ENCODE results near the gene HTR3D. TPM values are rescaled to one million over a fixed set of nuclear protein-coding genes. Genes with fewer than 3 reads are reported as not detected.

HTR3D gene
- total and polyA plus RNA-seq, 2 of the 13 experiments (the other 11 are each of a cell fraction or from before 2014, with no cell fraction given): not detected

DNA sequence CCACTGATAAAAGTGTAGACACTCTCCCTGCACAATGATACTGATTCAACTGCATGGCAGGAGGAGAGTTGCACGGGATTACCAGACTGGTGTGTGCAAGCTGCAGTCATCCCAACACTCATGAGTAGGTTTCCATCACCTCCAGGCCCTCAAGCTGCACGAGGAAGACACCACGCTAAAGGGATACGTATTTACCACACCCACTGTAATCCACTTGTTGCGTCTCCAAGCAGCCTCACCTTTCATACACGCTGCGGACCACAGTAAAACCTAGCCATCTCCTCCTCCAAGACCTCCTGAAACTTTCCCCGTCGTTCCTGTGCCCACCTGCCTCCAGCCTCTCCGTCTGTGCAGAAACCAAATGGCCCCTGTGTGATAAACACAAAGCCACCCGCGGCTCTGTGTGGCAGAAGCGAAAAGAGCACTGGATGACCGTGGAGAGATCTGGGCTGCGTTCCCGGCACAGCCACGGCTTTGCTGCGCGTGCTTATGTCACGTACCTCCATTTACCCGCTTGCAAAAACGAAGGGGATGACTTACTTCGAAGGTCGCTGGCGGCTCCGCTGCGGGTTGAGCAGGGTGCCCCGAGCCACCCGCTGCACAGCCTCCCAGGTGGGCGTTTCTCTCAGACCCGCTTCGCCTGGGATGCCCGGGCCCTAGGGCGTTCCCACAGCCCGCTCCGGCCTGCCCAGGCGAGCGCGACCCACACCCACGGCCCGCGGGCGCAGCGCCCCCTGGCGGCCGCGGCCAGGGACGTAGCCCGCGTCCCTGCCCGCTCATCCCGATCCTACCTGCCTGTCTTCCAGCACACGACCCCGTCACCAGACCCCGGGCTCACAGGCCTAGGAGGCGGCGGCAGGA, 14.5 kb upstream of the HTR3D start (continued):
- peak; percentile 1 for TF ChIP-seq ZNF407 (CRISPR knock-in tag; IDR thresholded peaks at IDR 0.05; ENCODE audit: not compliant biosample characterization)
- peak; percentile 8; the same call in 1 of the 2 replicates for TF ChIP-seq EEA1 (CRISPR knock-in tag; IDR thresholded peaks at IDR 0.05; ENCODE audit: borderline replicate concordance)
- TF ChIP-seq SMC3 (IDR thresholded peaks at IDR 0.05; ENCODE audit: low read length): peak; percentile 40; the same call in 1 of the 2 replicates
- TF ChIP-seq ZNF619 (CRISPR knock-in tag; IDR thresholded peaks at IDR 0.05): no peak
- TF ChIP-seq ZNF296 (CRISPR knock-in tag; conservative IDR thresholded peaks at IDR 0.05): no peak
- TF ChIP-seq ZNF589 (CRISPR knock-in tag; conservative IDR thresholded peaks at IDR 0.05): no peak
- peak; percentile 77 for TF ChIP-seq ZNF225 (CRISPR knock-in tag; IDR thresholded peaks at IDR 0.05)
- no peak for TF ChIP-seq ZNF746 (CRISPR knock-in tag; IDR thresholded peaks at IDR 0.05)
- TF ChIP-seq ATM (IDR thresholded peaks at IDR 0.05; ENCODE audit: borderline replicate concordance): no peak
- no peak for TF ChIP-seq ZNF18 (CRISPR knock-in tag; IDR thresholded peaks at IDR 0.05; ENCODE audit: insufficient replicate concordance)
- no peak for TF ChIP-seq HNRNPK (IDR thresholded peaks at IDR 0.05; ENCODE audit: low read depth, low read length, poor library complexity, severe bottlenecking)
- no peak for TF ChIP-seq ZMYM3 (CRISPR knock-in tag; IDR thresholded peaks at IDR 0.05)
- TF ChIP-seq ZNF781 (CRISPR knock-in tag; IDR thresholded peaks at IDR 0.05; ENCODE audit: borderline replicate concordance, not compliant biosample characterization): no peak
- no peak for TF ChIP-seq RFXANK (CRISPR knock-in tag; IDR thresholded peaks at IDR 0.05)
- no peak for TF ChIP-seq ZBTB42 (CRISPR knock-in tag; IDR thresholded peaks at IDR 0.05)
- no peak for TF ChIP-seq ZMAT3 (CRISPR knock-in tag; conservative IDR thresholded peaks at IDR 0.05)
- no peak for TF ChIP-seq GATAD2A (CRISPR knock-in tag; IDR thresholded peaks at IDR 0.05)
- no peak for TF ChIP-seq TIGD3 (CRISPR knock-in tag; IDR thresholded peaks at IDR 0.05; ENCODE audit: borderline replicate concordance)
- no peak for TF ChIP-seq IKZF1 (IDR thresholded peaks at IDR 0.05)

Measured in HepG2 (cell line).